K562 (cell line): ENCODE results near the gene SLC44A2. TPM values are rescaled to one million over a fixed set of nuclear protein-coding genes. Genes with fewer than 3 reads are reported as not detected.

ENCODE experiments used
- ARNT ChIP-seq, 2 experiments: fragments of 450-650 bp; IDR thresholded peaks; 2 replicates each; pipeline ENCODE4 v1.6.1; 2016; ENCODE audit warnings: mild to moderate bottlenecking in 1 of 2
- ASH1L ChIP-seq: fragments of 450-650 bp; IDR thresholded peaks from 2 replicates; pipeline ENCODE4 v1.6.1; 2018; ENCODE audit warnings: borderline replicate concordance, mild to moderate bottlenecking, low read depth; ENCODE audit not compliant: partially characterized antibody
- ATF4 ChIP-seq: fragments of 450-650 bp; formaldehyde crosslinking; IDR thresholded peaks from 2 replicates; pipeline ENCODE4 v1.4.0; 2022; ENCODE audit warnings: mild to moderate bottlenecking, moderate library complexity
- CBFB ChIP-seq: sonication (generic); formaldehyde crosslinking; IDR thresholded peaks from 2 replicates; pipeline ENCODE4 v1.4.0; 2020; ENCODE audit warnings: mild to moderate bottlenecking, missing genetic modification reagents
- CHD1 ChIP-seq: fragments of 200-600 bp; sonication (generic); IDR thresholded peaks from one replicate; pipeline ENCODE4 v1.6.1; 2012; ENCODE audit warnings: mild to moderate bottlenecking, moderate library complexity, low read length, inconsistent platforms
- FOXJ2 ChIP-seq: fragments of 200-800 bp; sonication (Bioruptor generic); IDR thresholded peaks from 2 replicates; pipeline ENCODE4 v1.6.1; 2016; ENCODE audit warnings: missing genetic modification characterization, missing compliant biosample characterization
- FOXP1 ChIP-seq: sonication (generic); formaldehyde crosslinking; IDR thresholded peaks from 2 replicates; pipeline ENCODE4 v1.8.0; 2022; ENCODE audit warnings: mild to moderate bottlenecking, missing genetic modification reagents
- HIVEP1 ChIP-seq: fragments of 250-450 bp; sonication (Bioruptor Pico); IDR thresholded peaks from 2 replicates; pipeline ENCODE4 v1.4.0; 2020; ENCODE audit warnings: mild to moderate bottlenecking
- ILF3 ChIP-seq: fragments of 450-650 bp; IDR thresholded peaks from 2 replicates; pipeline ENCODE4 v1.6.1; 2018; ENCODE audit warnings: antibody characterized with exemption, mild to moderate bottlenecking, moderate library complexity, borderline replicate concordance
- JUN ChIP-seq, 2 experiments: sonication (generic) in 1 of 2; formaldehyde crosslinking in 1 of 2; IDR thresholded peaks; 2 replicates each; pipeline versions ENCODE4 v1.6.1 to v1.8.0; 2012 to 2022; ENCODE audit warnings: borderline replicate concordance in 2 of 2, mild to moderate bottlenecking in 2 of 2, improper control_type of control experiment in 1 of 2, low read depth in 1 of 2, low read length in 1 of 2, missing genetic modification reagents in 1 of 2
- RHOXF2B ChIP-seq: fragments of 250-450 bp; sonication (Bioruptor Pico); conservative IDR thresholded peaks from 2 replicates; pipeline ENCODE4 v1.5.1; 2021
- SMARCB1 ChIP-seq: IDR thresholded peaks from 2 replicates; pipeline ENCODE4 v1.6.1; 2011; ENCODE audit warnings: improper control_type of control experiment, low read depth; ENCODE audit not compliant: insufficient read length
- SUPT5H ChIP-seq: fragments of 450-650 bp; IDR thresholded peaks from 2 replicates; pipeline ENCODE4 v1.6.1; 2016
- TCF7 ChIP-seq: sonication (generic); IDR thresholded peaks from 2 replicates; pipeline ENCODE4 v1.6.1; 2016; ENCODE audit warnings: antibody characterized with exemption, borderline replicate concordance
- ZNF24 ChIP-seq: fragments of 450-650 bp; IDR thresholded peaks from 2 replicates; pipeline ENCODE4 v1.6.1; 2016
- ZNF589 ChIP-seq: fragments of 200-800 bp; sonication (Bioruptor generic); IDR thresholded peaks from 2 replicates; pipeline ENCODE4 v1.6.1; 2016; ENCODE audit warnings: low read depth, missing genetic modification characterization, missing compliant biosample characterization
- polyA plus RNA-seq, 8 experiments: library from polyadenylated mRNA; depleted of rRNA in 4 of 8; stranded (reverse) in 5 of 8; unstranded in 3 of 8; fragments of >200 nt; fragmentation: Nextera tagmentation in 2 of 8; fragmentation: Illumina TruSeq in 1 of 8; extraction: Ambion mirVana in 2 of 8; extraction: Trizol in 1 of 8; gene quantifications; 2 replicates each; pipeline versions ENCODE4 v1.2.1 to v1.2.3, GENCODE V29; 2011 to 2014; ENCODE audit warnings: inconsistent platforms in 1 of 8, missing spikeins in 1 of 8
- total RNA-seq, 7 experiments: library from RNA; depleted of rRNA in 6 of 7; stranded (reverse); fragments of >200 nt in 6 of 7; fragmentation: Illumina TruSeq in 2 of 7; extraction: Trizol in 2 of 7; gene quantifications; 2 replicates each; pipeline versions ENCODE4 v1.2.1 to v1.2.3, GENCODE V29; 2011 to 2021; ENCODE audit warnings: low replicate concordance in 1 of 7
- TF ChIP-seq, protein P1 (sequence below): sonication (generic); formaldehyde crosslinking; IDR thresholded peaks from 2 replicates; pipeline ENCODE4 v1.8.0; 2022; ENCODE audit warnings: mild to moderate bottlenecking, missing genetic modification reagents
- TF ChIP-seq, protein P2 (sequence below), 3 experiments: fragments of 200-800 bp in 1 of 3; fragments of 250-450 bp in 1 of 3; fragments of 450-650 bp in 1 of 3; sonication (Bioruptor Pico) in 1 of 3; sonication (Bioruptor generic) in 1 of 3; formaldehyde crosslinking in 1 of 3; IDR thresholded peaks; 2 replicates each; pipeline versions ENCODE4 v1.6.1 to v1.8.0; 2016 to 2022; ENCODE audit warnings: mild to moderate bottlenecking in 2 of 3, missing genetic modification characterization in 2 of 3, missing compliant biosample characterization in 1 of 3, moderate library complexity in 1 of 3

Gene SLC44A2
- total and polyA plus RNA-seq, 9 of the 15 experiments (the other 6 are each of a cell fraction or from before 2014, with no cell fraction given): 1.1 to 34.2 (median 8.1) TPM

DNA sequence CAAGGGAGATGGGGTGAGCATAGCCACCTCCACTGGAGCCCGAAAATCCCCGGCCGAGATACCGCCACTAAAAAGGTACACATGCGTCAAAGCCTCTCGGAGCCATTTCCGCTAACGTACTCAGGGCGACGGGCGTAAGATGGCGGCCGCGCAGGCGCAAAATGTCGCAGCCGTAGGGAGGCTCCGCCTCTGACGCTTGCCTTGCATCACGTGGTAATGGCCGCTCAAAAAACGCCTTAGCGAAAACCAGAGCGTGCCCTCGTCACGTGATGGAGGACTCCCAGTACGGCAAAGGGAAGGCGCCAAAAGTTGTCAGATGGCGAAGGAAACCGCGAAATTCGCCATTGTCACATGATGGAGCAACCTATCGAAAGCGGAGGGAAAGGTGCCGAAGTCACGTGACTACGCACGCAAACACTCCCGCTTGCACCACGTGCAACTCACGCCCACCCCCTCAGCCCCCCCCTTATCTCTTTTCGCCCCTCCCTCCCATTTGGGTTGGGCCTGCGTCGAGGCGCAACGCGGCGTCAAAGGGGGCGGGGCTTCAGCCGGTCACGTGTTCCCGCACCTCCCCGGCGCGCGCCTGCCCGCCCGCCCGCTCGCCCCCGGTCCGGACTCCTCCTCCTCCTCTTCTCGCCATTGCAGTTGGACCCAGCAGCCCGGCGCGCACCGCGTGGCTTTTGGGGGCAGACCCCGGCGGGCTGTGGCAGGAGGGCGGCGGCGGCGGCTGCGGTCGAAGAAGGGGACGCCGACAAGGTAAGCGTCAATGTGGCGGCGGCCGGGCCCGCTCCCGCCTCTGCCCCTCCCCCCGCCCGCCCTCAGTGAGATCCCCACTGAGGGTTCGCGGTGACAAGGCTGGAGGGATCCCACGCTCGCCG, 28.6 kb downstream of the SLC44A2 start, which contains the start of gene ILF3 (continued):
- TF ChIP-seq, protein P1, sequence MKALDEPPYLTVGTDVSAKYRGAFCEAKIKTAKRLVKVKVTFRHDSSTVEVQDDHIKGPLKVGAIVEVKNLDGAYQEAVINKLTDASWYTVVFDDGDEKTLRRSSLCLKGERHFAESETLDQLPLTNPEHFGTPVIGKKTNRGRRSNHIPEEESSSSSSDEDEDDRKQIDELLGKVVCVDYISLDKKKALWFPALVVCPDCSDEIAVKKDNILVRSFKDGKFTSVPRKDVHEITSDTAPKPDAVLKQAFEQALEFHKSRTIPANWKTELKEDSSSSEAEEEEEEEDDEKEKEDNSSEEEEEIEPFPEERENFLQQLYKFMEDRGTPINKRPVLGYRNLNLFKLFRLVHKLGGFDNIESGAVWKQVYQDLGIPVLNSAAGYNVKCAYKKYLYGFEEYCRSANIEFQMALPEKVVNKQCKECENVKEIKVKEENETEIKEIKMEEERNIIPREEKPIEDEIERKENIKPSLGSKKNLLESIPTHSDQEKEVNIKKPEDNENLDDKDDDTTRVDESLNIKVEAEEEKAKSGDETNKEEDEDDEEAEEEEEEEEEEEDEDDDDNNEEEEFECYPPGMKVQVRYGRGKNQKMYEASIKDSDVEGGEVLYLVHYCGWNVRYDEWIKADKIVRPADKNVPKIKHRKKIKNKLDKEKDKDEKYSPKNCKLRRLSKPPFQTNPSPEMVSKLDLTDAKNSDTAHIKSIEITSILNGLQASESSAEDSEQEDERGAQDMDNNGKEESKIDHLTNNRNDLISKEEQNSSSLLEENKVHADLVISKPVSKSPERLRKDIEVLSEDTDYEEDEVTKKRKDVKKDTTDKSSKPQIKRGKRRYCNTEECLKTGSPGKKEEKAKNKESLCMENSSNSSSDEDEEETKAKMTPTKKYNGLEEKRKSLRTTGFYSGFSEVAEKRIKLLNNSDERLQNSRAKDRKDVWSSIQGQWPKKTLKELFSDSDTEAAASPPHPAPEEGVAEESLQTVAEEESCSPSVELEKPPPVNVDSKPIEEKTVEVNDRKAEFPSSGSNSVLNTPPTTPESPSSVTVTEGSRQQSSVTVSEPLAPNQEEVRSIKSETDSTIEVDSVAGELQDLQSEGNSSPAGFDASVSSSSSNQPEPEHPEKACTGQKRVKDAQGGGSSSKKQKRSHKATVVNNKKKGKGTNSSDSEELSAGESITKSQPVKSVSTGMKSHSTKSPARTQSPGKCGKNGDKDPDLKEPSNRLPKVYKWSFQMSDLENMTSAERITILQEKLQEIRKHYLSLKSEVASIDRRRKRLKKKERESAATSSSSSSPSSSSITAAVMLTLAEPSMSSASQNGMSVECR: peak; percentile 92
- TF ChIP-seq ILF3 (no peak), SMARCB1 (no peak), ARNT (IDR thresholded peaks at IDR 0.05) (peak; percentile 89 to 90), SUPT5H (peak; percentile 89), HIVEP1 (CRISPR knock-in tag) (peak; percentile 90; the same call in 1 of the 2 replicates), CBFB (peak; percentile 93), CHD1 (no peak), ASH1L (peak; percentile 99), ATF4 (CRISPR knock-in tag) (peak; percentile 59; the same call in 1 of the 2 replicates), FOXJ2 (tag) (peak; percentile 72), ZNF24 (no peak), RHOXF2B (0 out of 2 replicates have a peak, but pooled peaks have one; percentile 27), ZNF589 (CRISPR knock-in tag) (peak; percentile 94; the same call in 1 of the 2 replicates), JUN (IDR thresholded peaks at IDR 0.05; ENCODE audit: borderline replicate concordance, low read depth, low read length) (peak; percentile 73; the same call in 1 of the 2 replicates), JUN (CRISPR knock-in tag; IDR thresholded peaks at IDR 0.05; ENCODE audit: borderline replicate concordance) (no peak; the same call in 1 of the 2 replicates), FOXP1 (CRISPR knock-in tag) (peak; percentile 90), TCF7 (no peak)
- TF ChIP-seq, protein P2, sequence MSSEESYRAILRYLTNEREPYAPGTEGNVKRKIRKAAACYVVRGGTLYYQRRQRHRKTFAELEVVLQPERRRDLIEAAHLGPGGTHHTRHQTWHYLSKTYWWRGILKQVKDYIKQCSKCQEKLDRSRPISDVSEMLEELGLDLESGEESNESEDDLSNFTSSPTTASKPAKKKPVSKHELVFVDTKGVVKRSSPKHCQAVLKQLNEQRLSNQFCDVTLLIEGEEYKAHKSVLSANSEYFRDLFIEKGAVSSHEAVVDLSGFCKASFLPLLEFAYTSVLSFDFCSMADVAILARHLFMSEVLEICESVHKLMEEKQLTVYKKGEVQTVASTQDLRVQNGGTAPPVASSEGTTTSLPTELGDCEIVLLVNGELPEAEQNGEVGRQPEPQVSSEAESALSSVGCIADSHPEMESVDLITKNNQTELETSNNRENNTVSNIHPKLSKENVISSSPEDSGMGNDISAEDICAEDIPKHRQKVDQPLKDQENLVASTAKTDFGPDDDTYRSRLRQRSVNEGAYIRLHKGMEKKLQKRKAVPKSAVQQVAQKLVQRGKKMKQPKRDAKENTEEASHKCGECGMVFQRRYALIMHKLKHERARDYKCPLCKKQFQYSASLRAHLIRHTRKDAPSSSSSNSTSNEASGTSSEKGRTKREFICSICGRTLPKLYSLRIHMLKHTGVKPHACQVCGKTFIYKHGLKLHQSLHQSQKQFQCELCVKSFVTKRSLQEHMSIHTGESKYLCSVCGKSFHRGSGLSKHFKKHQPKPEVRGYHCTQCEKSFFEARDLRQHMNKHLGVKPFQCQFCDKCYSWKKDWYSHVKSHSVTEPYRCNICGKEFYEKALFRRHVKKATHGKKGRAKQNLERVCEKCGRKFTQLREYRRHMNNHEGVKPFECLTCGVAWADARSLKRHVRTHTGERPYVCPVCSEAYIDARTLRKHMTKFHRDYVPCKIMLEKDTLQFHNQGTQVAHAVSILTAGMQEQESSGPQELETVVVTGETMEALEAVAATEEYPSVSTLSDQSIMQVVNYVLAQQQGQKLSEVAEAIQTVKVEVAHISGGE (CRISPR knock-in tag; IDR thresholded peaks at IDR 0.05): peak in 1 of 3 experiments; percentile 78; a peak in 2 of 6 replicates
